HFF-Myc (cell line): ENCODE measurements around the gene TRIM58.

ENCODE experiments used
- DNase-seq: peaks from one replicate; pipeline ENCODE4 v3.0.0-alpha.2; 2011; ENCODE audit warnings: low read depth; ENCODE audit errors: extremely low read depth
- H3K4me3 ChIP-seq: replicated peaks from 2 replicates; pipeline ENCODE4 v1.5.1; 2011; ENCODE audit warnings: low read depth, mild to moderate bottlenecking, control low read depth, low read length
- TF ChIP-seq, protein P1 (sequence below): IDR thresholded peaks from 2 replicates; pipeline ENCODE4 v1.5.1; 2012; ENCODE audit warnings: mild to moderate bottlenecking, low read depth, low read length, control low read depth; ENCODE audit errors: missing control alignments

TRIM58 gene

DNA sequence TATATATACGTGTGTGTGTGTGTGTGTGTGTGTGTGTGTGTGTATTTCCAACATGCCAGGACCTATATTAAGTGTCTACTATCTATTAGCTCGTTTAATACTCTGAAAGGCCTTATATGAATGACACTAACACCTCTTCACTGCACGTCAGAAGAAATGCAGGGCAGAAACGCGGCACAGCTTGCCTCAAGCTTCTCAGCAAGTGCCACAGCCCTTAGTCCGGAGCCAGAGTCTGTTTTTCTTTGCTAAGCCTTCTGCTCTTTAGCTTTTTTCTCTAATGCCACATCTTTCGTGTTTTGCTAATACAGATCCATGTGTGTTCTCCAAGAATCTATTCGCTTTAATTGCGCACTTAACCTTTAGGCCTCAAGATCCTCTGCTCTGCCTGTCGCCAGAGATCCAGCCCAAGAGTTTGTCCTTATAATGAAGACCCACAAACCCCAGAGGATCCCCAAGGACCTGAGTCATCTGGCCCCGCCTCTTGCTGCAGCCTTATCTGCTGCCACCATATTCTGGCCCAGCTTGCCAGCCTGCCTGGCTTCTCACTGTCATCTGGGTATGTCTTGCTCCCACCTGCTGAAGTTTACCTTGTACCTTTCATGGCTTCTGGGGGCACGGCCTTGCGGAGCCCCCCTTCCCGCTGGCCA, 2.0 kb upstream of the TRIM58 start:
- no peak for DNase-seq
- H3K4me3 ChIP-seq: no peak overlapping the region
- TF ChIP-seq, protein P1, sequence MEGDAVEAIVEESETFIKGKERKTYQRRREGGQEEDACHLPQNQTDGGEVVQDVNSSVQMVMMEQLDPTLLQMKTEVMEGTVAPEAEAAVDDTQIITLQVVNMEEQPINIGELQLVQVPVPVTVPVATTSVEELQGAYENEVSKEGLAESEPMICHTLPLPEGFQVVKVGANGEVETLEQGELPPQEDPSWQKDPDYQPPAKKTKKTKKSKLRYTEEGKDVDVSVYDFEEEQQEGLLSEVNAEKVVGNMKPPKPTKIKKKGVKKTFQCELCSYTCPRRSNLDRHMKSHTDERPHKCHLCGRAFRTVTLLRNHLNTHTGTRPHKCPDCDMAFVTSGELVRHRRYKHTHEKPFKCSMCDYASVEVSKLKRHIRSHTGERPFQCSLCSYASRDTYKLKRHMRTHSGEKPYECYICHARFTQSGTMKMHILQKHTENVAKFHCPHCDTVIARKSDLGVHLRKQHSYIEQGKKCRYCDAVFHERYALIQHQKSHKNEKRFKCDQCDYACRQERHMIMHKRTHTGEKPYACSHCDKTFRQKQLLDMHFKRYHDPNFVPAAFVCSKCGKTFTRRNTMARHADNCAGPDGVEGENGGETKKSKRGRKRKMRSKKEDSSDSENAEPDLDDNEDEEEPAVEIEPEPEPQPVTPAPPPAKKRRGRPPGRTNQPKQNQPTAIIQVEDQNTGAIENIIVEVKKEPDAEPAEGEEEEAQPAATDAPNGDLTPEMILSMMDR: no peak

DNA sequence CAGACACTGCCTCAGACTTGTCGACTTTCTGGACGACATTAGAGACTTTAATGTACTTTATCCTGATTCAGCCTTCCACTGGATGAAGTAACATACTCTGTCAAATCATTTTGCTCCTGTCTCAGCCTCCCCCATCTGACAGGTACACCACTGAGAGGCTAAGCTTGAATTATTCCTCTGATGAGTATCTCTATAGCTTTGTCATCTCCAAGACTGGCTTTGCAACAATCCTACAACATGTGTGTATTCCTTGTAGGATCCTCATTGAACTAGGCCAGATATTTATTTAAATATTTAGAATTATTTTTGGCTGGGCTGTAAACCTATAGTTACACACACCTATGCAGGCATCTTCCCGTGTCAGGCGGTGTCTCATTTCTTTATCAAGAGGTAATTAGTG, 1.1 kb upstream of the TRIM58 start:
- DNase-seq: no peak
- no peak overlapping the region for H3K4me3 ChIP-seq
- TF ChIP-seq, protein P1: no peak

DNA sequence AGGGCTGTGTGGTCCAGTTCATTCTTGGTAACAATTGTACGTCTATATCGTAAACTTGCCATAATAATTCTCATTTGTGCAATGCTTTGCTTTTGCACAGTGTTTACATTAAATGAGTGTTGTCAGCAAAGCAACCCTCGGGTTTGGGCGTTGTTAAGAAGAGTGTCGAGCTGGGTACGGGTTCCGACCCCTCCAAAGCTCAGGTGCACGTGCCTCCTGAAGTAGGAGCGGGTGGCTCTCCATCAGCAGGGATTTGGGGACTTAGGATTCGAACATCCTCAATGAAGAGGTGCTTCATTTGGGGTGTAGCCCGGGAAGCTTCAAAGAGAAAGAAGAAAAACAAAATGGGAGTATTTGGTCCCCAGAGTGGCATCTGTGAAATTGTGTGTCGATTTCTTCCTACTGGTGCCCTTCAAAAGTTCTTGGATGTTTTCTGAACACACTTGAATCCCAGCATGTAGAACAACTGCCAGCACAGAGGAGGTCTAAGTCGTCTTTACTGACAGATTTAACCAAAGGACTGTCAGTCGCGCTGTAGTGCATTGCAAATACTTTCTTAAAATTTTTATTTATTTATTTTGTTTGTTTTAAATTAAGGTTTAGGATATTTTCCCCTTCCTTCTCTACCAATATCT, 1.1 kb downstream of the TRIM58 start:
- TF ChIP-seq, protein P1: no peak
- H3K4me3 ChIP-seq: no peak overlapping the region
- no peak for DNase-seq

GRCh38 chr1:247862756-247863155, 5.8 kb downstream of the TRIM58 start:
- no peak for DNase-seq
- TF ChIP-seq, protein P1: no peak
- no peak overlapping the region for H3K4me3 ChIP-seq

- TF ChIP-seq, protein P1: no peak
- no peak overlapping the region for H3K4me3 ChIP-seq
- DNase-seq: no peak
Observed at GRCh38 chr1:247864644-247865043, 7.7 kb downstream of the TRIM58 start.

DNA sequence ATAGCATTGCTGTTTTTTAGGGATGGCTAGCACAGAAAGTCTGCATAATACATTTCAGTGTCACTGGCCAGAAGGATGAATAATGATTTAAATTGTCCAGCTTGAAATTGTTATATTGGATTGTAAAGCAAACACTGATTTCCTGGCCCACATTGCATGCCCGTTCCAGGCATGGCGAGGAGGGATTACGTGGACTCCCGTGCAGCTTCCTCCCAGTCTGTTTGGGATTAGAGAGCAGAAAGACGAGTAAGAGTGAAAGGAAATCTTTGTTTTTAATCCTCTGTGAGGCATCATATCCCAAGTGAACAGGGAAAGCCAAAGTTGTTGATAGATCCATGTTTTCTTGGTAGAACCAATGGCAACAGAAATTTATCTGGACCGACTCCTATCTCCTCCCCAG, 8.4 kb downstream of the TRIM58 start:
- TF ChIP-seq, protein P1: no peak

More for the DNA sequence above, 8.4 kb downstream of the TRIM58 start:
- no peak overlapping the region for H3K4me3 ChIP-seq
- DNase-seq: no peak
